Erythroblast (primary cell): Measurements from ENCODE around the gene PLCXD1.
"Not testable (repeated sequence)": the region's sequence is repeated elsewhere in the genome, so short reads cannot be mapped to it uniquely, and the experiment has no call there.

Experiments used
- GATA1 ChIP-seq: IDR thresholded peaks from 2 replicates; pipeline ENCODE4 v1.6.1; 2011; ENCODE audit warnings: low read depth, mild to moderate bottlenecking, control low read depth, low read length, moderate library complexity
- POLR2A ChIP-seq: IDR thresholded peaks from 2 replicates; pipeline ENCODE4 v1.6.1; 2011; ENCODE audit warnings: mild to moderate bottlenecking, low read length

DNA sequence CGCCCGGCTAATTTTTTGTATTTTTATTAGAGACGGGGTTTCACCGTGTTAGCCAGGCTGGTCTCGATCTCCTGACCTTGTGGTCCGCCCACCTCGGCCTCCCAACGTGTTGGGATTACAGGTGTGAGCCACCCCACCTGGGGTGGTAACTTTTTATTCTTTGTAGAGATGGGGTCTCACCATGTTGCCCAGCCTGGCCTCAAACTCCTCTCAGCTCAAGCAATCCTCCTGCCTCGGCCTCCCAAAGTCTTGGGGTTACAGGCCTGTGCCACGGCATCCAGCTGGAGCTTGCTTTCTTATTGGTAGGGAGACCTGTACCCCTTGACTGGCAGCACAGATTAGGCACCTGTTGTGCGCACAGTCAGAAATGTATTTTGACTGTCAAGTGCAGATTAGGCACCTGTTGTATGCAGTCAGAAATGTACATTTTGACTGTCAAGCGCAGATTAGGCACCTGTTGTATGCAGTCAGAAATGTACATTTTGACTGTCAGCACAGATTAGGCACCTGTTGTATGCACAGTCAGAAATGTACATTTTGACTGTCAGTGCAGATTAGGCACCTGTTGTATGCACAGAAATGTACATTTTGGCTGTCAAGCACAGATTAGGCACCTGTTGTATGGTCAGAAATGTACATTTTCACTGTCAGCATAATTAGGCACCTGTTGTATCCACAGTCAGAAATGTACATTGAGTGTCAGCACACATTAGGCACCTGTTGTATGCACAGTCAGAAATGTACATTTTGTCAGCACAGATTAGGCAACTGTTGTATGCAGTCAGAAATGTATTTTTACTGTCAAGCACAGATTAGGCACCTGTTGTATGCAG is 24.8 kb downstream of the PLCXD1 start:
- TF ChIP-seq POLR2A, GATA1: not testable (repeated sequence)
